GM12875 (cell line): Measurements from ENCODE around the gene PSORS1C2.

Experiments used
- H3K4me3 ChIP-seq: one replicate; pipeline ENCODE4 v1.5.1; 2011; ENCODE audit warnings: low read depth, low read length, control low read depth
- TF ChIP-seq, protein P1 (sequence below): IDR thresholded peaks from 2 replicates; pipeline ENCODE4 v1.5.1; 2011; ENCODE audit warnings: low read depth, mild to moderate bottlenecking, control low read depth, inconsistent platforms, low read length, moderate library complexity, borderline replicate concordance; ENCODE audit not compliant: insufficient read depth

The PSORS1C2 gene

DNA sequence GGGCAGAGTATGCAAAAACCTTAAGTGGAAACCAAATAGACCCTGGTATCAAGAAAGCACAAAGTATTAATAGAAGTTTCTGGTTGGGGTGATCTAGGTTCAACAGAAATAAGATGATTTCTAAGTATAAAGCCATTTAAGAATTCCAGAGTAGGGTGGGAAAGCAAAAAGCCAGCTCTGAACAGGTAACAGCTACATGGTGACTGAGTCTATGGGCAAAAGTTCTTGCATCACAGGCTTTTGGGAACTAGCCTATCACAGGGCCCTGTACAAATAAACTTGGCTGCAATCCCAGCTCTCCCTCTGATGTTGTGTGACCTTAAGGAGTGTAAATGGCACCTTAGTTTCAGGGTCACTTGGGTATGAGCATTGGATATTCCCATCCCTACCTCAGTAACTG lies 25.1 kb upstream of the PSORS1C2 start:
- no peak overlapping the region for H3K4me3 ChIP-seq
- TF ChIP-seq, protein P1, sequence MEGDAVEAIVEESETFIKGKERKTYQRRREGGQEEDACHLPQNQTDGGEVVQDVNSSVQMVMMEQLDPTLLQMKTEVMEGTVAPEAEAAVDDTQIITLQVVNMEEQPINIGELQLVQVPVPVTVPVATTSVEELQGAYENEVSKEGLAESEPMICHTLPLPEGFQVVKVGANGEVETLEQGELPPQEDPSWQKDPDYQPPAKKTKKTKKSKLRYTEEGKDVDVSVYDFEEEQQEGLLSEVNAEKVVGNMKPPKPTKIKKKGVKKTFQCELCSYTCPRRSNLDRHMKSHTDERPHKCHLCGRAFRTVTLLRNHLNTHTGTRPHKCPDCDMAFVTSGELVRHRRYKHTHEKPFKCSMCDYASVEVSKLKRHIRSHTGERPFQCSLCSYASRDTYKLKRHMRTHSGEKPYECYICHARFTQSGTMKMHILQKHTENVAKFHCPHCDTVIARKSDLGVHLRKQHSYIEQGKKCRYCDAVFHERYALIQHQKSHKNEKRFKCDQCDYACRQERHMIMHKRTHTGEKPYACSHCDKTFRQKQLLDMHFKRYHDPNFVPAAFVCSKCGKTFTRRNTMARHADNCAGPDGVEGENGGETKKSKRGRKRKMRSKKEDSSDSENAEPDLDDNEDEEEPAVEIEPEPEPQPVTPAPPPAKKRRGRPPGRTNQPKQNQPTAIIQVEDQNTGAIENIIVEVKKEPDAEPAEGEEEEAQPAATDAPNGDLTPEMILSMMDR = no peak

DNA sequence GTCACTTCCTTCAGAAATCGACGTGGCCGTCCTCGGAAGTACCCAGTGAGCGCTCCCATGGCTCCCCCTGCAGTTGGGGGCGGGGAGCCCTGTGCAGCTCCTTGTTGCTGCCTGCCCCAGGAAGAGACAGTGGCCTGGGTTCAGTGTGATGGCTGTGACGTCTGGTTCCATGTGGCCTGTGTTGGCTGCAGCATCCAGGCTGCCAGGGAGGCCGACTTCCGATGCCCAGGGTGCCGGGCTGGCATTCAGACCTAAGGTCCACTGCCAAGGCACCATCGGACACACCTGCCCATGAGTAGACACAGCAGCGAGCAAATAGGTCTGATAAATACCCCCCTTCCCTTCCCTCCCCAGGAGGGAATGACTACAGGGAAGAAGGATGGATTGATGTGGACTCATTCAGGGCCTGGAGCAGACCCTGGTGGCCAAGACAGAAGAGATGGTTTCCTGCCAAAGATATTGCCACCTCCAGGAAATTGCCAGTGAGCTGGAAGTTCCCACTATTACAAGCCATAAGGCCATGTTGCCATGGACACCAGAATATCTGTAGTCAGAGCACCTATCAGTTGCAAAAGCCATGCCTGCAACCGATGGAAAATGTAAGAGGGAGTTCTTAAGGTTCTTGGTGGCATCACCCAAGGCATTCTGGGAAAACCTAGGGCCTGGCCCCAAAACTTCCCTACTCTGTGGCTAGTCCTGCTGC lies 23.7 kb upstream of the PSORS1C2 start:
- TF ChIP-seq, protein P1 = no peak

DNA sequence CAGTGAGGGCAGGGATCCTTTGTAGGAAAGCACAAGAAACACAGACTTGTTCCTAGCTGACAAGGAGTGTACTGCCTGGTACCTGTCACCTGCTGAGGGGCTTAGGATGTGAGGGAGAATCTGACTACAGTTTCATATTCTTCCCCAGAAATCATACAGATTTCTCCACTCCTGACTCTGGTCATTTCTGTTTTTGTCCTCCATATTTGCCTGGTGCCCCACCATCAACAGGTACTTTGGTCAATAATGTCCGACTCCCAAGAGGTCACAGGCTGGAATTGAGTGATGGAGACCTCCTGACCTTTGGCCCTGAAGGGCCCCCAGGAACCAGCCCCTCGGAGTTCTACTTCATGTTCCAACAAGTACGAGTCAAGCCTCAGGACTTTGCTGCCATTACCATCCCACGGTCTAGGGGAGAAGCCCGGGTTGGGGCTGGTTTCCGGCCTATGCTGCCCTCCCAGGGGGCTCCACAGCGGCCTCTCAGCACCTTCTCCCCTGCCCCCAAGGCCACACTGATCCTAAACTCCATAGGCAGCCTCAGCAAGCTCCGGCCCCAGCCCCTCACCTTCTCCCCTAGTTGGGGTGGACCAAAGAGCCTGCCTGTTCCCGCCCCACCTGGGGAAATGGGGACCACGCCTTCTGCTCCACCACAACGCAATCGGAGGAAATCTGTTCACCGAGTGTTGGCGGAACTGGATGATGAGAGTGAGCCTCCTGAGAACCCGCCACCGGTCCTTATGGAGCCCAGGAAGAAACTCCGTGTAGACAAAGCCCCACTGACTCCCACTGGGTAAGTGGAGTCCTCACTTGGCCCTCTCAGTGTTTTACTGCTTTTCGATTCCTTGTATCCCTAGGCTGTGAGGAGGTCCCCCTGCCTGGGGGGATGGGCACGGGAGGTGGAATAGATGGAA lies 22.6 kb upstream of the PSORS1C2 start:
- TF ChIP-seq, protein P1 = no peak
- H3K4me3 ChIP-seq = no peak overlapping the region

More for the DNA sequence above, 23.7 kb upstream of the PSORS1C2 start:
- H3K4me3 ChIP-seq = no peak overlapping the region

DNA sequence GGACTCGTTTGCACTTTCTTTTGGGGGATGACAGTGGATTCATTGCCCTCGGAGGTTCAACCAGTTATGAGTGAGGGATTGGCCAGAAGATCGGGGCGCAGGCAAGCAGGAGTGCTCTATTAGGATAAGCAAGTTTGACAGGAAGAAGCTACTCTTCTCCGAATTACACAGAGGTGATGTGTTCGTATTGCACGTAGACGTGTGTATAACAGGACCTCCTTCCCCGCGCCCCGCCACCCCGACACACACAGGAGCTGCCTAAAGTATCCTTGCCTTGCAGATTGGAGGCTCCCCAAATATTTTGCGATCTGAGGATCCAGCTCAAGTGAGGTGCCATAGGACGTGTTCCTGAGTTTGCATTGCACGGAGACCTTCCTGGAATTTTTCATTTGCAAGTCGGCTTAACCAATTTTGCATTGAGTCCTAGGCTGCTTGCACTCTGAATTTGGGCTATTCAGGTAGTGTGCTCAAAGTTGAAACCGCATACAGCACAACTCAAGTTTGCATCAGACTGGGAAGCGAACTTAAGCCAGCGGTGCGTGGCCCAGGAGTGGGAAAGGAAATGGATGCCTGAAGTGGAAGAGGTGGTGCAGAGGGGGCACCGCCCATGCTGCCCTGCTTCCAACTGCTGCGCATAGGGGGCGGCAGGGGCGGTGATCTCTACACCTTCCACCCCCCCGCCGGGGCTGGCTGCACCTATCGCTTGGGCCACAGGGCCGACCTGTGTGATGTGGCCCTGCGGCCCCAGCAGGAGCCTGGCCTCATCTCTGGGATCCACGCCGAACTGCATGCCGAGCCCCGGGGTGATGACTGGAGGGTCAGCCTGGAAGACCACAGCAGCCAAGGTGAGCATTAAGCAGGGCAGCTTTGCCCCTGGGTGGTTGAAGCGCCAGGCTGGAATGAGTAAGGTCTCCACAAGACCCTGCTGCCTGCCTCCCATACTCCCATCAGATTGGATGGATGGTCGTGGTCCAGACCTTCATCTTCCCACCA lies 20.3 kb upstream of the PSORS1C2 start:
- peak overlapping the region; percentile 69 for H3K4me3 ChIP-seq

DNA sequence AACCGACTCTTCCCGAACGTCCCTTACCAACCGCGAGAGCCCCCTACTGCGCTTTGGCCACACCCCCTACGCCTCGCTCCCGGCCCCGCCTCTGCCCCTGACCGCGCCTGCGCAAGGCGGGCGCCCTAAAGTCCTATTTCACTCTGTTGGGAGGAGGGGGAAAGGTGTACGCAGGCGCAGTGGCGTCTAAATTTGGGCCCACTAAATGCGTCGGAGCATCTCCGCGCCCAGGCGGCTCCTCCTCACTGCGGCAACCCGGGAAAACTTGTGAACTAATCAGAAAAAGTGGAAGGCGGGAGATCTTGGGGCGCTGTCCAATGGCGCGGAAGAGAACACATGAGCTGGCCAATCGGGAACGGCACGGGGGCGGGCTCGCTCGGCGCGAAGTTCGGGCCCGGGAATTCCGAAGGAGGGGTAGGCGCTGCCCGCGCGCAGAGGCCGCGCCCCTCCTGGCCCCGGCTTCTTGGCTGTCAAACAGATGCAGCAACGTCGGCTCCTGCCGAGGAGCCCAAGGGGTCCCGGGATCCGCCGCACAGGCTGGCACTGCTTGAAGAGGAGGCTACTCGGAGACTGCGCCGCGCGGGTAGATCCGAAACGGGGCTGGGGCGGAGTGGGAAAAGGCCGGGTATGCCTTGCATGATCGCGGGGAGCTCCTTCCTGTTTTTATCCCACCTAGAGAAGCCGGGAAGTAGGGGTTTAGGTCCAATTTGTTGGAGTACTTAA lies 19.4 kb upstream of the PSORS1C2 start, which contains the start of gene TCF19:
Gene TCF19, plus strand, starts transcription at position 450 of the 723 bp plus-strand sequence. CDS start 881 bp downstream, outside the sequence.
- TF ChIP-seq, protein P1 = no peak
- peak within 1 kb of the TSS; percentile 69 for H3K4me3 ChIP-seq

More for the DNA sequence above, 20.3 kb upstream of the PSORS1C2 start:
- TF ChIP-seq, protein P1 = peak; percentile 38; the same call in 1 of the 2 replicates
